ENCODE data around the gene TRAPPC12. TPM values are rescaled to one million over a fixed set of nuclear protein-coding genes. Genes with fewer than 3 reads are reported as not detected.

Gene TRAPPC12
- total RNA-seq, 1 experiment from 2014 or later, result 86.0 TPM

DNA sequence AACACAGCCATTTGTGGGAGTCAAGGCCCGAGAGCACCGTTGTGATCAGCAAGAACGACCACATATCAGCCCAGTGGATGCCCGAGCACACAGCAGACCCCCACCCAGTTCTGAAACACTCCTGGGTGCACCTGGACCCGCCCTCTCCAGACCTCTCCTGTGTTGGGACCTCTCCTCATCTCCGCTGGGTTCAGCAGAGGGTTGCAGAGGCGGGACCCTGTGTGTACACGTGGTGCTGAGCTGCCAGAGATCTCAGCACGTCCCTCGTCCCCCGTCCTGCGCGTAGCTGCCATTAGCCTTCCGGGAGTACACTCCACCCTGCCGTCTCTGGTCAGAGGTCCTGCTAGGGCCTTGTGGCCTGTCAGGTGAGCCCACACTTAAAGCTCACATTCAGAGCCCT lies 88.2 kb downstream of the TRAPPC12 start:
- H4K5ac ChIP-seq (ENCODE audit: insufficient read length, low read depth, low read length), result no peak overlapping the region
- H2BK120ac ChIP-seq (ENCODE audit: low read depth, low read length, poor library complexity, severe bottlenecking), result no peak overlapping the region
- H4K91ac ChIP-seq (ENCODE audit: insufficient read length, low read depth, low read length), result no peak overlapping the region
- H3K27ac Mint-ChIP-seq, result no peak overlapping the region; a peak in 2 of 7 replicates
- no peak overlapping the region for H3K56ac ChIP-seq (ENCODE audit: insufficient read length, low read depth, low read length)
- H2BK12ac ChIP-seq (ENCODE audit: insufficient read length, low read depth, low read length), result no peak overlapping the region
- no peak overlapping the region for H3K4me2 ChIP-seq (ENCODE audit: insufficient read depth, insufficient read length, low read length)
- no peak overlapping the region for H3K14ac ChIP-seq (ENCODE audit: insufficient read depth, low read length)
- H3K79me2 ChIP-seq (ENCODE audit: insufficient read depth, low read length), result no peaks in the 10 kb centered on the region
- H2AFZ ChIP-seq (ENCODE audit: low read length), result no peak overlapping the region
- no peaks in the 10 kb centered on the region for H3K23me2 ChIP-seq (ENCODE audit: insufficient read length, low read depth, low read length, poor library complexity, severe bottlenecking)
- no peak overlapping the region for H3K27ac ChIP-seq (ENCODE audit: insufficient read length, low read depth, low read length)
- no peaks in the 10 kb centered on the region for H3K27me3 ChIP-seq (ENCODE audit: insufficient read depth, low read length)
- H2BK20ac ChIP-seq (ENCODE audit: low read depth, low read length, poor library complexity, severe bottlenecking), result no peak overlapping the region
- no peaks in the 10 kb centered on the region for H4K20me1 ChIP-seq (ENCODE audit: control insufficient read depth, insufficient read depth, insufficient read length)
- H3K4me3 Mint-ChIP-seq, result no peak overlapping the region; a peak in 1 of 5 replicates
- H3K9ac ChIP-seq (ENCODE audit: extremely low read depth, insufficient read length, low read length), result no peak overlapping the region
- H3K18ac ChIP-seq (ENCODE audit: insufficient read length, low read depth, low read length), result no peak overlapping the region
- H3K9me3 Mint-ChIP-seq, result no peaks in the 10 kb centered on the region
- H3K9me3 ChIP-seq (ENCODE audit: control insufficient read depth, low read depth, low read length), result no peaks in the 10 kb centered on the region
- no peaks in the 10 kb centered on the region for H3K4me1 ChIP-seq (ENCODE audit: insufficient read depth, low read length)
- no peak for DNase-seq
- H3K4me1 Mint-ChIP-seq, result peaks cover 9 to 17% of the 10 kb centered on the region in 2 experiments
- no peaks in the 10 kb centered on the region for H3K27me3 Mint-ChIP-seq (ENCODE audit: low read depth)
- TF ChIP-seq, protein P1, sequence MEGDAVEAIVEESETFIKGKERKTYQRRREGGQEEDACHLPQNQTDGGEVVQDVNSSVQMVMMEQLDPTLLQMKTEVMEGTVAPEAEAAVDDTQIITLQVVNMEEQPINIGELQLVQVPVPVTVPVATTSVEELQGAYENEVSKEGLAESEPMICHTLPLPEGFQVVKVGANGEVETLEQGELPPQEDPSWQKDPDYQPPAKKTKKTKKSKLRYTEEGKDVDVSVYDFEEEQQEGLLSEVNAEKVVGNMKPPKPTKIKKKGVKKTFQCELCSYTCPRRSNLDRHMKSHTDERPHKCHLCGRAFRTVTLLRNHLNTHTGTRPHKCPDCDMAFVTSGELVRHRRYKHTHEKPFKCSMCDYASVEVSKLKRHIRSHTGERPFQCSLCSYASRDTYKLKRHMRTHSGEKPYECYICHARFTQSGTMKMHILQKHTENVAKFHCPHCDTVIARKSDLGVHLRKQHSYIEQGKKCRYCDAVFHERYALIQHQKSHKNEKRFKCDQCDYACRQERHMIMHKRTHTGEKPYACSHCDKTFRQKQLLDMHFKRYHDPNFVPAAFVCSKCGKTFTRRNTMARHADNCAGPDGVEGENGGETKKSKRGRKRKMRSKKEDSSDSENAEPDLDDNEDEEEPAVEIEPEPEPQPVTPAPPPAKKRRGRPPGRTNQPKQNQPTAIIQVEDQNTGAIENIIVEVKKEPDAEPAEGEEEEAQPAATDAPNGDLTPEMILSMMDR (conservative IDR thresholded peaks at IDR 0.05), result no peak
- H3T11ph ChIP-seq (ENCODE audit: low read length), result no peak overlapping the region
- no peak overlapping the region for H2BK15ac ChIP-seq (ENCODE audit: low read depth, low read length)
- H3K4ac ChIP-seq (ENCODE audit: low read depth, low read length), result no peak overlapping the region
- H3K79me1 ChIP-seq (ENCODE audit: insufficient read depth, low read depth, low read length, poor library complexity, severe bottlenecking), result no peaks in the 10 kb centered on the region
- H3K36me3 Mint-ChIP-seq (ENCODE audit: insufficient read depth in 1 of 3, low read depth in 3 of 3), result peaks cover 18 to 49% (median 27%) of the 10 kb centered on the region in 3 experiments; a peak in 6 of 7 replicates
- WGBS (ENCODE audit: extremely low coverage, insufficient read length, low lambda C conversion rate), result no CpG with 5 or more reads among the region's 15 CpGs
- no peak overlapping the region for H2BK5ac ChIP-seq (ENCODE audit: insufficient read length, low read length)
- H4K8ac ChIP-seq (replicated peaks; ENCODE audit: insufficient read length, low read depth, low read length), result no peak overlapping the region
- no peak overlapping the region for H2AK5ac ChIP-seq (ENCODE audit: insufficient read length, low read length)
- H3K23ac ChIP-seq (ENCODE audit: insufficient read length, low read depth, low read length), result no peak overlapping the region

Measured in H9 (cell line).